ENCODE measurements around the gene SEPHS2. TPM values are rescaled to one million over a fixed set of nuclear protein-coding genes. Genes with fewer than 3 reads are reported as not detected.

Gene SEPHS2
- total RNA-seq, 1 donor from 2014 or later: 43.1 TPM

DNA sequence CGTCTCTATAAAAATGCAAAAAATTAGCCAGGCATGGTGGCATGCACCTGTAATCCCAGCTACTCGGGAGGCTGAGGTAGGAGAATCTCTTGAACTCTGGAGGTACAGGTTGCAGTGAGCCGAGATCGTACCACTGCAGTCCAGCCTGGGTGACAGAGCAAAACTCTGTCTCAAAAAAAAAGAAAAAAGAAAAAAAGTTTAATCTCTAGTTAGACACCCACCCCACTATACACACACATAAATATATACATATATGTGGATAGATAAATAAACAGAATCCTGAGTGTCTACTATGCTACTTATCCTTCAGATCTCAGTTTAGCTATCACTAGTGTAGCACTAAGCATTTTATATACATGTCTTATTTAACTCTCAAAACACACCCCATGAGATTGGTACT is 45.6 kb upstream of the SEPHS2 start:
- peaks cover 6% of the 10 kb centered on the region for H3K27me3 Mint-ChIP-seq (ENCODE audit: unreplicated experiment)
- no peak overlapping the region for H3K27ac Mint-ChIP-seq (ENCODE audit: unreplicated experiment)
- TF ChIP-seq, protein P1, sequence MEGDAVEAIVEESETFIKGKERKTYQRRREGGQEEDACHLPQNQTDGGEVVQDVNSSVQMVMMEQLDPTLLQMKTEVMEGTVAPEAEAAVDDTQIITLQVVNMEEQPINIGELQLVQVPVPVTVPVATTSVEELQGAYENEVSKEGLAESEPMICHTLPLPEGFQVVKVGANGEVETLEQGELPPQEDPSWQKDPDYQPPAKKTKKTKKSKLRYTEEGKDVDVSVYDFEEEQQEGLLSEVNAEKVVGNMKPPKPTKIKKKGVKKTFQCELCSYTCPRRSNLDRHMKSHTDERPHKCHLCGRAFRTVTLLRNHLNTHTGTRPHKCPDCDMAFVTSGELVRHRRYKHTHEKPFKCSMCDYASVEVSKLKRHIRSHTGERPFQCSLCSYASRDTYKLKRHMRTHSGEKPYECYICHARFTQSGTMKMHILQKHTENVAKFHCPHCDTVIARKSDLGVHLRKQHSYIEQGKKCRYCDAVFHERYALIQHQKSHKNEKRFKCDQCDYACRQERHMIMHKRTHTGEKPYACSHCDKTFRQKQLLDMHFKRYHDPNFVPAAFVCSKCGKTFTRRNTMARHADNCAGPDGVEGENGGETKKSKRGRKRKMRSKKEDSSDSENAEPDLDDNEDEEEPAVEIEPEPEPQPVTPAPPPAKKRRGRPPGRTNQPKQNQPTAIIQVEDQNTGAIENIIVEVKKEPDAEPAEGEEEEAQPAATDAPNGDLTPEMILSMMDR (IDR thresholded peaks at IDR 0.05; ENCODE audit: unreplicated experiment): no peak
- H3K9me3 Mint-ChIP-seq (ENCODE audit: unreplicated experiment): no peaks in the 10 kb centered on the region
- DNase-seq (ENCODE audit: low spot score): no peak
- H3K4me1 Mint-ChIP-seq (ENCODE audit: unreplicated experiment): peaks cover 11% of the 10 kb centered on the region
- H3K4me3 Mint-ChIP-seq (ENCODE audit: unreplicated experiment): no peak overlapping the region
- H3K36me3 Mint-ChIP-seq (ENCODE audit: low read depth, unreplicated experiment): no peaks in the 10 kb centered on the region

DNA sequence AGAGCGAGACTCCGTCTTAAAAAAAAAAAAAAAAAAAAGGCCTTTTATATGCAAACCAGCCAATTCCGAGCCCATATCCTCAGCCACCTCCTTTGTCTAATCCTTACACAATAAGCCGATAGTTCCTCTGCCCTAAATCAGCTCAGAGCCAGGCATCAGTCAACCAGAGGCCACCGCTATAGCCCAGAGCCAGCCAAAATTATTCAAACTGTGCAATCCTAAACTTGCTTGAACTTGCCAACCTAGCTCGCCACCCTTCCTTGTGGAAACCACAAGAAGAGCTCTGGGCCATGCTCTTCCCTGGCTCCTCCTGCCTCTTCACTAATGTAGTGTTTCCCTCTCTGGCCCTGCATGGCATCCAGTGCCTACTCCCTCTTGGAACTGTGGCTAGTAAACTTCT is 44.5 kb upstream of the SEPHS2 start:
- H3K9me3 Mint-ChIP-seq (ENCODE audit: unreplicated experiment): no peaks in the 10 kb centered on the region
- H3K36me3 Mint-ChIP-seq (ENCODE audit: low read depth, unreplicated experiment): no peaks in the 10 kb centered on the region
- TF ChIP-seq, protein P1 (IDR thresholded peaks at IDR 0.05; ENCODE audit: unreplicated experiment): no peak
- peaks cover 6% of the 10 kb centered on the region for H3K27me3 Mint-ChIP-seq (ENCODE audit: unreplicated experiment)
- no peak overlapping the region for H3K27ac Mint-ChIP-seq (ENCODE audit: unreplicated experiment)
- no peak overlapping the region for H3K4me3 Mint-ChIP-seq (ENCODE audit: unreplicated experiment)
- no peak for DNase-seq (ENCODE audit: low spot score)
- peaks cover 16% of the 10 kb centered on the region for H3K4me1 Mint-ChIP-seq (ENCODE audit: unreplicated experiment)

DNA sequence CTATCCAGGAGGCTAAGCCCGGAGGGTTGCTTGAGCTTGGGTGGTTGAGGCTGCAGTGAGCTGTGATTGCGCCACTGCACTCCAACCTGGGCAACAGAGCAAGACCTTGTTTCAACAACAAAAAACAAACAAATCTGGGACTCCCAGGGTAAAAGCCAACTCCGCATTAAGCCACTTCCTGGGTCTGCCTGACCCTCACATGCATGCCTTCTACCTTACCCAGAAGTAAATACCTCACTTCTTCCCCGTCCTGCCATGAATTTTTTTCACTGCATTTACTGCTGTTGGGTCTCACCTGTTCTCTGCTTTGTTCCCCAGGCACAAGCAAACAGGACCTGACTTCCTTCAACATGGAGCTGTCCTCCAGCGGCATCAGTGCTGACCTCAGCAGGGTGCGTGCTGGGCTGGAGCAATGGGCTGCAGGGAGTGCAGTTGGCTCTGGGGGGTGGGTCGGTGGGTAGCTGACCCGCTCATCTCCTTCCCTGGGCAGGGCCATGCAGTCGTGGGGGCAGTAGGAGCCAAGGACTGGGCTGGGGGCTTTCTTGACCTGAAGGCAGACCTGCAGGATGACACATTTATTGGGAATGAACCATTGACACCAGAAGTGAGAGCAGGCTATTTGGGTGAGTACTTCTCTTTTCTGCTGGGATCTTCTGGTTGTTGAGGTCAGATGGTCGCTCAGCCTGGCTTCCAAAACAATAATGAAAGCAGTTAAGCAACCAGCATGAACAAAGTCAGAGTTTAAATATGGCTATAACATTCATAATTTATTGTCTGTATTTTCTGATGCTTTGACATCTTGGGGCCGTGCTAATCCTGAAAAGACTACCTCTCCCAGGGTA is 43.3 kb upstream of the SEPHS2 start:
- Mint-ChIP-seq H3K36me3 (ENCODE audit: low read depth, unreplicated experiment) (no peaks in the 10 kb centered on the region), H3K4me3 (ENCODE audit: unreplicated experiment) (no peak overlapping the region), H3K9me3 (ENCODE audit: unreplicated experiment) (no peaks in the 10 kb centered on the region), H3K4me1 (ENCODE audit: unreplicated experiment) (peaks cover 16% of the 10 kb centered on the region), H3K27me3 (ENCODE audit: unreplicated experiment) (peaks cover 4% of the 10 kb centered on the region), H3K27ac (ENCODE audit: unreplicated experiment) (no peak overlapping the region)
- TF ChIP-seq, protein P1 (IDR thresholded peaks at IDR 0.05; ENCODE audit: unreplicated experiment): no peak
- no peak for DNase-seq (ENCODE audit: low spot score)

DNA sequence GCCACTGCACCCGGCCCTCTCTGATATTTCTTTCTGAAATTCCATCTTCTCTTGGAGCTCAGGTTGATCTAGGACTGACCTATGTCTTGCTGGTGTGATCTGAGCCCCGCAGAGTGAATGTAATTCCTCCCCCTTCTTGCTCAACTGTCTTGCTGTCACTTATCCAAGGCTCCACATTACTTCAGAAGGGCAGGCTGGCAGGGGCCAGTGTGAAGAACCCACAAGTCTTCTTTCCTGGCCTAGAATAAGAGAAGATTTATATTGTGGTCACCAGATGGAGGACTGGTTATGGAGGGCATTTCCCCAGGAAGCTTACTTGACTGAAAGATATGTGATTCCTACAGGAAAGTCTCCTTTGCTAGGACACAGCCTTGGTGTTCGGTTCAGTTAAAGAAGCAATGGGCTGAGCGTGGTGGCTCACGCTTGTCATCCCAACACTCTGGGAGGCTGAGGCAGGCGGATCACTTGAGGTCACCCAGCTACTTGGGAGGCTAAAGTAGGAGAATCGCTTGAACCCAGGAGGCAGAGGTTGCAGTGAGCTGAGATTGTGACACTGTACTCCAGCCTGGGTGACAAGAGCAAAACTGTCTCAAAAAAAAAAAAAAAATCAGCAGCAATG is 40.3 kb upstream of the SEPHS2 start:
- TF ChIP-seq, protein P1 (IDR thresholded peaks at IDR 0.05; ENCODE audit: unreplicated experiment): no peak
- no peaks in the 10 kb centered on the region for H3K9me3 Mint-ChIP-seq (ENCODE audit: unreplicated experiment)
- H3K27ac Mint-ChIP-seq (ENCODE audit: unreplicated experiment): peak overlapping the region; percentile 73
- H3K36me3 Mint-ChIP-seq (ENCODE audit: low read depth, unreplicated experiment): no peaks in the 10 kb centered on the region
- H3K27me3 Mint-ChIP-seq (ENCODE audit: unreplicated experiment): peaks cover 4% of the 10 kb centered on the region
- H3K4me1 Mint-ChIP-seq (ENCODE audit: unreplicated experiment): peaks cover 8% of the 10 kb centered on the region
- no peak overlapping the region for H3K4me3 Mint-ChIP-seq (ENCODE audit: unreplicated experiment)
- no peak for DNase-seq (ENCODE audit: low spot score)

DNA sequence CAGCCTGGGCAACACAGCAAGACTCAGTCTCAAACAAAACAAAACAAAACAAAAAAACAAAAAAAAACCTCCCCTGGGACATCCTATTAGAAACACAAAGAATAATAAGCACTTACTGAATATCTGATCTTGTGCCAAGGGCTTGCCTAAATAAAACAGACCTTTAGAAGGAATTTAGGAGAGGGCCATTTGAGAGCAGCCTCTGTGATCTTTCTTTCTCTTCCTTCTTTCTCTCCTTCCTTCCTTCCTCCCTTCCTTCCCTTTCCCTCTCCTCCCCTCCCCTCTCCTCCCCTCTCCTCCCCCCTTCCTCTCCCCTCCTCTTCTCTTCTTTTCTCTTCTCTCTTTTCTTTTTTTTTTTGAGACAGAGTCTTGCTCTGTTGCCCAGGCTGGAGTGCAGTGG is 39.2 kb upstream of the SEPHS2 start:
- H3K36me3 Mint-ChIP-seq (ENCODE audit: low read depth, unreplicated experiment): no peaks in the 10 kb centered on the region
- no peaks in the 10 kb centered on the region for H3K9me3 Mint-ChIP-seq (ENCODE audit: unreplicated experiment)
- H3K27ac Mint-ChIP-seq (ENCODE audit: unreplicated experiment): no peak overlapping the region
- TF ChIP-seq, protein P1 (IDR thresholded peaks at IDR 0.05; ENCODE audit: unreplicated experiment): no peak
- peaks cover 4% of the 10 kb centered on the region for H3K4me1 Mint-ChIP-seq (ENCODE audit: unreplicated experiment)
- no peak overlapping the region for H3K4me3 Mint-ChIP-seq (ENCODE audit: unreplicated experiment)
- no peak for DNase-seq (ENCODE audit: low spot score)
- peaks cover 6% of the 10 kb centered on the region for H3K27me3 Mint-ChIP-seq (ENCODE audit: unreplicated experiment)
